Measurements from ENCODE around the gene MOB2.

MOB2 gene

DNA sequence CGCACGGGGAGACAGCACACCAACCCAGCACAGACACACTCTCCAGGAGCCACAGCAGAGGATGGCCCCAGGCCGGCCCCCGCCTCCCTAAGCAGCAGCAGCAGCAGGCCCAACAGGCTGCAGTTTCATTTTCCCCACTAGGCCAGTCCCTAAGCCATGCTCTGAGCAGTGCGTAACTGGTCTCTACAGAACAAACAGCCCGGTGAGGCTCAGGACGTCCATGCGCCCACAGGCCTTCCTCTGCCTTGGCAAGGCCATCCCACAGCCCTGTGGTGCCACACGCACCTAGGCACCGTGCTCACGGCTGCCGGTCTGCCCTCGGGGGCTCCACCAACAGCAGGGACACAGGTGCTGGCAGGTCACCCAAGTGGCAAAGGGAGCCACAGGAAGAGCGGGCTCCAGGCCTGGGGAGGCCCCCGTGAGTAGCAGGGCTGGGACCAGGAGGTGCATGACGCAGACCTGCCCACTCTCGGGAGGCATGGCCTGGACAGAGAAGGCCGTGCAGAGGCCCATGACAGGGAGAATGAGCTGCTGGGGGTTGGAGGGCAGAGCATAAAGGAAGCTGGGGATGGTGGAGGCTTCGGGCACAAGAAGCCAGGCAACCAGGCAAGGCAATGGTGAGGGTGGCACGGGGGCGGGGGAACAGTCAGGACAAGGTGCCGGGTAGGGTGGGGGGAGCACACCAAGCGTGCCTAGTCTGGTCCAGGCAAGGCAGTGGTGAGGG lies 1.4 kb upstream of the MOB2 start:
- in situ Hi-C loops (cut with HindIII; ENCODE audit: low pct_ligation_motif_present, low sequenced_read_pairs): no loop called here
- H3K4me3 ChIP-seq (ENCODE audit: low read depth, low read length): no peak overlapping the region
- H3K36me3 ChIP-seq (replicated peaks): no peaks in the 10 kb centered on the region
- no peaks in the 10 kb centered on the region for H3K27me3 ChIP-seq (replicated peaks)
- TF ChIP-seq, protein P1, sequence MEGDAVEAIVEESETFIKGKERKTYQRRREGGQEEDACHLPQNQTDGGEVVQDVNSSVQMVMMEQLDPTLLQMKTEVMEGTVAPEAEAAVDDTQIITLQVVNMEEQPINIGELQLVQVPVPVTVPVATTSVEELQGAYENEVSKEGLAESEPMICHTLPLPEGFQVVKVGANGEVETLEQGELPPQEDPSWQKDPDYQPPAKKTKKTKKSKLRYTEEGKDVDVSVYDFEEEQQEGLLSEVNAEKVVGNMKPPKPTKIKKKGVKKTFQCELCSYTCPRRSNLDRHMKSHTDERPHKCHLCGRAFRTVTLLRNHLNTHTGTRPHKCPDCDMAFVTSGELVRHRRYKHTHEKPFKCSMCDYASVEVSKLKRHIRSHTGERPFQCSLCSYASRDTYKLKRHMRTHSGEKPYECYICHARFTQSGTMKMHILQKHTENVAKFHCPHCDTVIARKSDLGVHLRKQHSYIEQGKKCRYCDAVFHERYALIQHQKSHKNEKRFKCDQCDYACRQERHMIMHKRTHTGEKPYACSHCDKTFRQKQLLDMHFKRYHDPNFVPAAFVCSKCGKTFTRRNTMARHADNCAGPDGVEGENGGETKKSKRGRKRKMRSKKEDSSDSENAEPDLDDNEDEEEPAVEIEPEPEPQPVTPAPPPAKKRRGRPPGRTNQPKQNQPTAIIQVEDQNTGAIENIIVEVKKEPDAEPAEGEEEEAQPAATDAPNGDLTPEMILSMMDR (IDR thresholded peaks at IDR 0.05; ENCODE audit: low read depth, low read length, missing control alignments): no peak
- DNase-seq: no peak
- H3K27ac ChIP-seq: no peak overlapping the region

DNA sequence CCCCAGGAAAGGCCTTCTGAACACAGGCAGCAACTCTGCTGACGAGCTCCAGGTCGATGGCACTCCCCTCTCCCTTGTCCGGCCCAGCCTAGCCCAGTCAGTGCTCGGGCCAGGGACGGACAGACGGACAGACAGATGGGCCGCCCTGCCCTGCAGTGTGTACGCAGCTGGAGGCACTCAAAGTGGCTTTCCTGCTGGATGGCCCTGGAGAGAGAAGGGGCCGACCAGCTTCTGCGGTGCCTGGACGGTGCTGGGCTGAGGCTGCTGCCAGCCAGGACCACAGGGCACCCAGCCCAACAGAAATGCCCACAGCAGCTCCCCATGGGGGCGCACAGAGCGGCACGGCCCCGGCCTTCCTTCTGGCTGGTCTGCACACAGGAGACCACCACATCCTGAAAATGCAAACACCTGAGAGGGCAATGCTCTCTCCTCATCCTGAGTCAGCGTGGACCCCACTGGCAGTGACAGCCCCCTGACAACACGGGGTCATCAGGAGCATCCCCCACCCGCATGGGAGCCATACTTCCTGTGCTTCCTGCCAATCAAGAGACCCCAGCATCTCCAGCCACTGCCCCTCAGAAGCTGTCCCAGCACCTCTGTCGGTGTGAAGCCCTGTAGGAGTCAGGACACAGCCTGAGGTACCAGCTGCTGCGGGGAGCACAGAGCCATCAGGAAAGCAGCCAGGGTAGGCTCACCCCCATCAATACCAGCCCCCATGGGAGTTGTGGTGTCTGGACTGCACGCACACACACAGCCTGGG lies 692 bp upstream of the MOB2 start:
- H3K27ac ChIP-seq: no peak overlapping the region
- DNase-seq: no peak
- TF ChIP-seq, protein P1 (IDR thresholded peaks at IDR 0.05; ENCODE audit: low read depth, low read length, missing control alignments): no peak
- H3K4me3 ChIP-seq (ENCODE audit: low read depth, low read length): no peak overlapping the region
- no peaks in the 10 kb centered on the region for H3K27me3 ChIP-seq (replicated peaks)
- in situ Hi-C loops (cut with HindIII; ENCODE audit: low pct_ligation_motif_present, low sequenced_read_pairs): no loop called here
- no peaks in the 10 kb centered on the region for H3K36me3 ChIP-seq (replicated peaks)

DNA sequence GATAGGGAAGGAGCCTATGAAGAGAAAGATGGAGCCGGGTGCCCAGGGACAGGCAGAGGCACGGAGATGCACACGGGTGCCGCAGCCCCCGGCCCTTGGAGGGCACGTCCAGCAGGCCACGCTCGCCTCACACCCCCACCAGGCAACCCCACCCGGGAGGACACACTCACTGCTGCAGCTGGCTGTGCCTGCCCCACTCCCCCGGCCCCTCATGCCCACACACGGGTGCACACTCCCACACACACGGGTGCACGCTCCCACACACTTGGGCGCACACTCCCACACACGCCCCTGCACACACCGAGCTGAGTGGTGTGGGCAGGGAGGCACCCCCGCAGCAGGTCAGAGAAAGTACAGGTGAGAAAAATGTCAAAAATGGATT lies 1.1 kb downstream of the MOB2 start:
- Histone ChIP-seq H3K27me3 (replicated peaks) (no peaks in the 10 kb centered on the region), H3K4me3 (ENCODE audit: low read depth, low read length) (no peak overlapping the region), H3K27ac (no peak overlapping the region), H3K36me3 (replicated peaks) (no peaks in the 10 kb centered on the region)
- in situ Hi-C loops (cut with HindIII; ENCODE audit: low pct_ligation_motif_present, low sequenced_read_pairs): no loop called here
- no peak for DNase-seq
- TF ChIP-seq, protein P1 (IDR thresholded peaks at IDR 0.05; ENCODE audit: low read depth, low read length, missing control alignments): no peak

DNA sequence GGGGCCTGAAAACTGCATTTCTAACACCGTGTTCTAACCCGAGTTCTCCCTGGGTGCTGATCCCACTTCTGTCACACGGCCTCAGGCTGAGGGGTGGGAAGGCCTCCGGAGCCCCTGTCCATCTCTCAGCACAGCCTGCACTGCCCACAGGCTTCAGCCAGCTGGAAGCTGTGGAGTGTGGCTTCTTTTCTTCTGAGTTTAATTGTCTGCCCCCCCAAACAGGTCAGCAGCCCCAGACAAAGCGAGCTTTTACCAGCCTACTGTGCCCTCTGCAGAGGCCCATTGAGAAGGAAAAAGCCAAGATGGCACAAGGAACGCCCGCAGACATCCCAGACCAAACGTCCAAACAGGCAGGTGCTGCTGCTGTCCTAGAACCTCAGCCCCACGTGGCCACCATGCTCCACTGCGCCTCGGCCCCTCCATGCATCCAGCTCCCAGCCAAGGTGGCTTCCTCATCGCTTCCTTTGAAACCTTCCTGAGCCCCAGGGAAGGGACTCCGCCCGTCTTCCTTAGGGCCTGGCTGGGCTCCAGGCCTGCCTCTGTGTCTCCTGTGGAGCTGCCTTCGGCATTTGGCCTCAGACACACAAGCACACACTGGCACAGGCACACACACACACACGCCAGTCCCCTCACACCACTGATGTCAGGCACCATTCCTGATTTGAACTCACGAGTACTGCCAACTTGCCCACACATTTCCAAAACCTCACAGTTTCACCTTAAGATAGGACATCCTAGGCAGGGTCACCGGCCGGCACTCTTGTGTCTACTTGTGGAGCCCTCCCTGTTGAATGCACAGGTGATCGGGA lies 1.7 kb downstream of the MOB2 start:
- no peak overlapping the region for H3K27ac ChIP-seq
- no peak for DNase-seq
- in situ Hi-C loops (cut with HindIII; ENCODE audit: low pct_ligation_motif_present, low sequenced_read_pairs): no loop called here
- H3K27me3 ChIP-seq (replicated peaks): no peaks in the 10 kb centered on the region
- TF ChIP-seq, protein P1 (IDR thresholded peaks at IDR 0.05; ENCODE audit: low read depth, low read length, missing control alignments): no peak
- peaks cover 2% of the 10 kb centered on the region for H3K36me3 ChIP-seq (replicated peaks)
- no peak overlapping the region for H3K4me3 ChIP-seq (ENCODE audit: low read depth, low read length)

DNA sequence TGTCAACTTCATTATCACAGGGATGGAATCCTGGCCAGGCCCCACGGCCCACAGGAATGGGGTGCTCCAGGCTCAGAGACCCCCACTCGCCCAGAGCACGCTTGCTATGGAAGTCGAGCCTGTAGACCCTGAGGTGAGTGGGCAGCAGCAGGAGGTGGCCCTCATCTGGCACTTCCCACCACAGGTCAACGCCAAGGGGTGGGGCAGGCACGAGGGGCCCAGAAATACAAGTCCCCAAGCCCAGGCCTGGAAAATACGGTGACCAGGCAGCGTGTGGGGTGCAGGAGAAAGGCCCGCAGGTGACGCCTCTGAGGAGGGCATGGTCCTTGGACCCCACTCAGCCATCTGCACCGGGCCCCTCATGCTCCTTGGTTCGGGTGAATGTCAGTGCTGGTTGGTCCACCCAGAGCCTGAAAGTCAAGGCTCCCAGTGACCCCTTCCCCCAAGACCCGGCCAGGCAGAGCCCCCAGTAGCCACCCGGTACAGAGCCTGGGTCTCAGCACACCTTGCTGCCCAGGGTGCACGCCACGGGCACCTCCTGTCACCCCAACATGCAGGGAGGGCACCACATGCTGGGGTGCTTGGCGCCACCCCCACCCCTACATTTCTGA lies 2.4 kb downstream of the MOB2 start:
- Histone ChIP-seq H3K27ac (no peak overlapping the region), H3K36me3 (replicated peaks) (peaks cover 4% of the 10 kb centered on the region), H3K27me3 (replicated peaks) (no peaks in the 10 kb centered on the region), H3K4me3 (ENCODE audit: low read depth, low read length) (no peak overlapping the region)
- TF ChIP-seq, protein P1 (IDR thresholded peaks at IDR 0.05; ENCODE audit: low read depth, low read length, missing control alignments): no peak
- in situ Hi-C loops (cut with HindIII; ENCODE audit: low pct_ligation_motif_present, low sequenced_read_pairs): no loop called here
- no peak for DNase-seq
